HepG2 (cell line): ENCODE measurements around the gene CLDN22. TPM values are rescaled to one million over a fixed set of nuclear protein-coding genes. Genes with fewer than 3 reads are reported as not detected.

Experiments
- ATAC-seq: fragments of 200-7000 bp; cut with Tn5 transposase; 3 replicates; pipeline ENCODE4 v1.9.1; 2020; ENCODE audit warnings: mild to moderate bottlenecking, moderate library complexity
- BruUV-seq: library from RNA; stranded (reverse); fragments of 400-500 nt; replicated peaks from 2 replicates; lab custom pipeline; 2021; lab: Mats Ljungman, UMichigan
- CTCF ChIA-PET: fragments of 300-600 bp; formaldehyde crosslinking; extraction: SDS; loops from one replicate; lab custom pipeline; 2021; ENCODE audit warnings: low total read pairs, inconsistent platforms, low intra/inter-chr PET ratio; lab: Yijun Ruan, JAX
- POLR2A ChIA-PET: fragments of 350-600 bp; sonication (Branson Sonifier 250); formaldehyde crosslinking; loops from one replicate; lab custom pipeline; 2020; ENCODE audit warnings: antibody characterized with exemption, inconsistent platforms; lab: Yijun Ruan, JAX
- DNase-seq: peaks from one replicate; pipeline ENCODE4 v3.0.0-alpha.2; 2015; ENCODE audit warnings: low spot score
- FAIRE-seq: peaks from 3 replicates; lab custom pipeline; 2011; peaks lifted over from hg19 to GRCh38; lab: Jason Lieb, UNC
- H2AFZ ChIP-seq: one replicate; pipeline ENCODE4 v1.6.1; 2011; ENCODE audit warnings: low read length, inconsistent platforms
- H3K27ac ChIP-seq: fragments of 300-600 bp; 3 replicates; pipeline ENCODE4 v1.8.0; 2011; ENCODE audit warnings: mixed run types, mild to moderate bottlenecking, mixed read lengths, low read length, inconsistent platforms; ENCODE audit not compliant: insufficient read depth; ENCODE audit errors: extremely low read length
- H3K27me3 ChIP-seq, 2 experiments: fragments of 200-600 bp in 1 of 2; 2 replicates in 1 of 2; 3 replicates in 1 of 2; pipeline versions ENCODE4 v1.6.0 to v1.8.0; 2011; ENCODE audit warnings: low read length in 2 of 2, mild to moderate bottlenecking in 2 of 2, moderate library complexity in 2 of 2, inconsistent platforms in 1 of 2; ENCODE audit not compliant: insufficient read depth in 2 of 2, control insufficient read depth in 1 of 2
- H3K36me3 ChIP-seq, 2 experiments: fragments of 200-600 bp in 1 of 2; replicated peaks in 1 of 2; 2 replicates in 1 of 2; 3 replicates in 1 of 2; pipeline versions ENCODE4 v1.5.1 to v1.8.0; 2011; ENCODE audit warnings: low read length in 2 of 2, inconsistent platforms in 1 of 2; ENCODE audit not compliant: insufficient read depth in 2 of 2, control insufficient read depth in 1 of 2
- H3K4me1 ChIP-seq: 2 replicates; pipeline ENCODE4 v1.5.1; 2012; ENCODE audit warnings: low read length, inconsistent platforms; ENCODE audit not compliant: insufficient read depth
- H3K4me2 ChIP-seq: 2 replicates; pipeline ENCODE4 v1.6.0; 2011; ENCODE audit warnings: low read depth, low read length, inconsistent platforms
- H3K4me3 ChIP-seq, 3 experiments: fragments of 200-600 bp in 1 of 3; sonication (generic), shearing (Covaris generic) in 1 of 3; replicated peaks in 1 of 3; 2 replicates each; pipeline ENCODE4 v1.5.1; 2011 to 2016; ENCODE audit warnings: low read length in 3 of 3, inconsistent platforms in 2 of 3, low read depth in 2 of 3, mild to moderate bottlenecking in 2 of 3, control low read depth in 1 of 3, mixed read lengths in 1 of 3; ENCODE audit not compliant: insufficient read depth in 1 of 3
- H3K79me2 ChIP-seq: one replicate; pipeline ENCODE4 v1.6.1; 2011; ENCODE audit warnings: low read length, inconsistent platforms; ENCODE audit not compliant: insufficient read depth
- H3K9ac ChIP-seq: 2 replicates; pipeline ENCODE4 v1.6.0; 2011; ENCODE audit warnings: mild to moderate bottlenecking, low read depth, low read length, inconsistent platforms; ENCODE audit not compliant: insufficient read depth
- H3K9me3 ChIP-seq: 2 replicates; pipeline ENCODE4 v1.5.1; 2012; ENCODE audit warnings: mild to moderate bottlenecking, low read length
- H4K20me1 ChIP-seq: 2 replicates; pipeline ENCODE4 v1.6.0; 2011; ENCODE audit warnings: inconsistent platforms, mild to moderate bottlenecking, low read length, moderate library complexity; ENCODE audit not compliant: insufficient read depth
- CEBPB ChIP-seq: IDR thresholded peaks from 2 replicates; pipeline ENCODE4 v1.6.1; 2011; ENCODE audit warnings: low read depth, low read length, improper control_type of control experiment, borderline replicate concordance
- HNF4A ChIP-seq: sonication (generic); formaldehyde crosslinking; IDR thresholded peaks from 2 replicates; pipeline ENCODE4 v1.4.0; 2020; ENCODE audit warnings: missing genetic modification reagents
- NR2F1 ChIP-seq, 2 experiments: fragments of 450-650 bp in 1 of 2; formaldehyde crosslinking in 1 of 2; IDR thresholded peaks; 2 replicates each; pipeline versions ENCODE4 v1.5.0 to v1.6.1; 2016 to 2020; ENCODE audit warnings: mild to moderate bottlenecking in 1 of 2, missing compliant biosample characterization in 1 of 2, missing genetic modification reagents in 1 of 2, moderate library complexity in 1 of 2
- NRL ChIP-seq: sonication (generic); formaldehyde crosslinking; IDR thresholded peaks from 2 replicates; pipeline ENCODE4 v1.5.0; 2020; ENCODE audit warnings: missing genetic modification reagents, mild to moderate bottlenecking, moderate library complexity, borderline replicate concordance
- RXRA ChIP-seq: sonication (generic); formaldehyde crosslinking; IDR thresholded peaks from 2 replicates; pipeline ENCODE4 v1.5.1; 2020; ENCODE audit warnings: missing genetic modification reagents
- SIX1 ChIP-seq: sonication (generic); formaldehyde crosslinking; IDR thresholded peaks from 2 replicates; pipeline ENCODE4 v1.4.0; 2020; ENCODE audit warnings: missing genetic modification reagents, borderline replicate concordance
- TSC22D2 ChIP-seq: sonication (generic); formaldehyde crosslinking; IDR thresholded peaks from 2 replicates; pipeline ENCODE4 v1.5.1; 2020; ENCODE audit warnings: missing genetic modification reagents, mild to moderate bottlenecking, borderline replicate concordance
- ZNF121 ChIP-seq: sonication (generic); formaldehyde crosslinking; IDR thresholded peaks from 2 replicates; pipeline ENCODE4 v1.5.0; 2020; ENCODE audit warnings: mild to moderate bottlenecking, missing genetic modification reagents
- ZNF235 ChIP-seq: sonication (generic); formaldehyde crosslinking; IDR thresholded peaks from 2 replicates; pipeline ENCODE4 v1.8.1; 2023; ENCODE audit warnings: mild to moderate bottlenecking, missing genetic modification reagents, borderline replicate concordance
- ZNF326 ChIP-seq: sonication (generic); formaldehyde crosslinking; IDR thresholded peaks from 2 replicates; pipeline ENCODE4 v1.4.0; 2020; ENCODE audit warnings: missing genetic modification reagents, borderline replicate concordance
- ZNF557 ChIP-seq: sonication (generic); formaldehyde crosslinking; IDR thresholded peaks from 2 replicates; pipeline ENCODE4 v1.4.0; 2020; ENCODE audit warnings: missing genetic modification reagents
- ZNF569 ChIP-seq: sonication (generic); formaldehyde crosslinking; IDR thresholded peaks from 2 replicates; pipeline ENCODE4 v1.5.0; 2020; ENCODE audit warnings: mild to moderate bottlenecking, missing genetic modification reagents, moderate library complexity, borderline replicate concordance
- ZNF577 ChIP-seq: sonication (generic); formaldehyde crosslinking; IDR thresholded peaks from 2 replicates; pipeline ENCODE4 v1.4.0; 2020; ENCODE audit warnings: mild to moderate bottlenecking, low read depth, missing genetic modification reagents, borderline replicate concordance
- WGBS: methylation state at CpG from one replicate; pipeline ENCODE4 v1.1.6; 2017; ENCODE audit warnings: low lambda C conversion rate; 5-methylcytosine and 5-hydroxymethylcytosine counted together
- in situ Hi-C: cut with HindIII; loops from 2 replicates; pipeline ENCODE4 v1.10.0; 2017; ENCODE audit warnings: low pct_unique_long_range_greater_than_20kb; ENCODE audit not compliant: extremely low pct_ligation_motif_present
- intact Hi-C: fragments of 100-400 bp; cut with micrococcal nuclease; formaldehyde crosslinking; loops from one replicate; pipeline ENCODE4 v1.10.0; 2022; ENCODE audit not compliant: unreplicated experiment
- polyA plus RNA-seq, 8 experiments: library from polyadenylated mRNA; depleted of rRNA in 3 of 8; stranded (reverse) in 7 of 8; unstranded in 1 of 8; fragments of >200 nt; fragmentation: Illumina TruSeq in 4 of 8; extraction: Trizol in 4 of 8; gene quantifications; 2 replicates each; pipeline versions ENCODE4 v1.2.1 to v1.2.3, GENCODE V29; 2011 to 2016; ENCODE audit warnings: low read depth in 4 of 8, missing spikeins in 1 of 8, mixed read lengths in 1 of 8; ENCODE audit not compliant: insufficient read depth in 1 of 8
- total RNA-seq, 5 experiments: library from RNA; depleted of rRNA; stranded (reverse); fragments of >200 nt; fragmentation: Illumina TruSeq; extraction: Trizol; gene quantifications; 2 replicates each; pipeline ENCODE4 v1.2.3, GENCODE V29; 2016; ENCODE audit warnings: low read depth in 1 of 5
- TF ChIP-seq, protein P1 (sequence below): sonication (generic); formaldehyde crosslinking; IDR thresholded peaks from 2 replicates; pipeline ENCODE4 v1.4.0; 2020; ENCODE audit warnings: mild to moderate bottlenecking, missing genetic modification reagents
- TF ChIP-seq, protein P2 (sequence below): IDR thresholded peaks from 2 replicates; pipeline ENCODE4 v1.6.1; 2012; ENCODE audit warnings: inconsistent platforms
- TF ChIP-seq, protein P3 (sequence below): sonication (generic); formaldehyde crosslinking; IDR thresholded peaks from 2 replicates; pipeline ENCODE4 v1.4.0; 2020; ENCODE audit warnings: missing genetic modification reagents

Gene CLDN22
- total and polyA plus RNA-seq, 2 of the 13 experiments (the other 11 are each of a cell fraction or from before 2014, with no cell fraction given): 0.07 TPM; not detected in 1

DNA sequence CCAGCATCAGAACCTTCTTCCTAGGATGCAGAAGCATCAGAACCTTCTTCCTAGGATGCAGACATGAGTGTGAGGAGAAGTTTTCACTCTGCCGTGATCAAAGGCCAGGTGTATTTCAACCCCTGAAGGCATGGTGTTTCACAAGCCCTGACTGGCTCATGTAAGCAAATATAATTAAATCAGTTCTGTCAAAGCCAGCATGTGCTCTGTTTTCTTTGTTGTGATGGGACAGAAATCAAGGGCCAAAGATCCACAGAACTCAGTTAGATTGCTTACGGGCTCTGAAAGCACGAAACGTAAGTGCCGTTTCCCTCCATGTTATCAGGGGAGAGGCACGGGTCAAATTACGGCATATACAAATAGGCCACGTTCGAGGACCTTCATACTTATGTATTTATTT, 34.1 kb upstream of the CLDN22 start:
- no peak for FAIRE-seq
- no peaks in the 10 kb centered on the region for H3K36me3 ChIP-seq
- peak; percentile 63 for ATAC-seq
- no peaks in the 10 kb centered on the region for H3K9me3 ChIP-seq
- CTCF ChIA-PET: no interaction called here
- no peaks in the 10 kb centered on the region for H4K20me1 ChIP-seq
- H3K9ac ChIP-seq: no peak overlapping the region
- no TSS peak for BruUV-seq
- POLR2A ChIA-PET: no interaction called here
- peak overlapping the region; percentile 68 for H3K4me2 ChIP-seq
- intact Hi-C loops: no loop called here
- H3K27ac ChIP-seq: no peak overlapping the region
- peak overlapping the region; percentile 78 for H2AFZ ChIP-seq
- no peaks in the 10 kb centered on the region for H3K79me2 ChIP-seq
- H3K4me3 ChIP-seq: no peak overlapping the region
- in situ Hi-C loops: no loop called here
- under 1% methylated on average over 9 of the region's 9 CpGs for WGBS
- no peaks in the 10 kb centered on the region; a peak in 1 of 5 replicates for H3K27me3 ChIP-seq
- peaks cover 10% of the 10 kb centered on the region for H3K4me1 ChIP-seq
- peak; percentile 25 for DNase-seq
- TF ChIP-seq CEBPB: 0 out of 2 replicates have a peak, but pooled peaks have one; percentile 22
- TF ChIP-seq, protein P1, sequence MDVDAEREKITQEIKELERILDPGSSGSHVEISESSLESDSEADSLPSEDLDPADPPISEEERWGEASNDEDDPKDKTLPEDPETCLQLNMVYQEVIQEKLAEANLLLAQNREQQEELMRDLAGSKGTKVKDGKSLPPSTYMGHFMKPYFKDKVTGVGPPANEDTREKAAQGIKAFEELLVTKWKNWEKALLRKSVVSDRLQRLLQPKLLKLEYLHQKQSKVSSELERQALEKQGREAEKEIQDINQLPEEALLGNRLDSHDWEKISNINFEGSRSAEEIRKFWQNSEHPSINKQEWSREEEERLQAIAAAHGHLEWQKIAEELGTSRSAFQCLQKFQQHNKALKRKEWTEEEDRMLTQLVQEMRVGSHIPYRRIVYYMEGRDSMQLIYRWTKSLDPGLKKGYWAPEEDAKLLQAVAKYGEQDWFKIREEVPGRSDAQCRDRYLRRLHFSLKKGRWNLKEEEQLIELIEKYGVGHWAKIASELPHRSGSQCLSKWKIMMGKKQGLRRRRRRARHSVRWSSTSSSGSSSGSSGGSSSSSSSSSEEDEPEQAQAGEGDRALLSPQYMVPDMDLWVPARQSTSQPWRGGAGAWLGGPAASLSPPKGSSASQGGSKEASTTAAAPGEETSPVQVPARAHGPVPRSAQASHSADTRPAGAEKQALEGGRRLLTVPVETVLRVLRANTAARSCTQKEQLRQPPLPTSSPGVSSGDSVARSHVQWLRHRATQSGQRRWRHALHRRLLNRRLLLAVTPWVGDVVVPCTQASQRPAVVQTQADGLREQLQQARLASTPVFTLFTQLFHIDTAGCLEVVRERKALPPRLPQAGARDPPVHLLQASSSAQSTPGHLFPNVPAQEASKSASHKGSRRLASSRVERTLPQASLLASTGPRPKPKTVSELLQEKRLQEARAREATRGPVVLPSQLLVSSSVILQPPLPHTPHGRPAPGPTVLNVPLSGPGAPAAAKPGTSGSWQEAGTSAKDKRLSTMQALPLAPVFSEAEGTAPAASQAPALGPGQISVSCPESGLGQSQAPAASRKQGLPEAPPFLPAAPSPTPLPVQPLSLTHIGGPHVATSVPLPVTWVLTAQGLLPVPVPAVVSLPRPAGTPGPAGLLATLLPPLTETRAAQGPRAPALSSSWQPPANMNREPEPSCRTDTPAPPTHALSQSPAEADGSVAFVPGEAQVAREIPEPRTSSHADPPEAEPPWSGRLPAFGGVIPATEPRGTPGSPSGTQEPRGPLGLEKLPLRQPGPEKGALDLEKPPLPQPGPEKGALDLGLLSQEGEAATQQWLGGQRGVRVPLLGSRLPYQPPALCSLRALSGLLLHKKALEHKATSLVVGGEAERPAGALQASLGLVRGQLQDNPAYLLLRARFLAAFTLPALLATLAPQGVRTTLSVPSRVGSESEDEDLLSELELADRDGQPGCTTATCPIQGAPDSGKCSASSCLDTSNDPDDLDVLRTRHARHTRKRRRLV (CRISPR knock-in tag): no peak
- no peak for TF ChIP-seq ZNF569 (CRISPR knock-in tag)
- TF ChIP-seq ZNF326: no peak
- TF ChIP-seq NRL (CRISPR knock-in tag): no peak
- TF ChIP-seq, protein P2, sequence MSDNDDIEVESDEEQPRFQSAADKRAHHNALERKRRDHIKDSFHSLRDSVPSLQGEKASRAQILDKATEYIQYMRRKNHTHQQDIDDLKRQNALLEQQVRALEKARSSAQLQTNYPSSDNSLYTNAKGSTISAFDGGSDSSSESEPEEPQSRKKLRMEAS: 0 out of 2 replicates have a peak, but pooled peaks have one; percentile 33
- no peak for TF ChIP-seq ZNF577 (CRISPR knock-in tag)
- TF ChIP-seq RXRA (CRISPR knock-in tag): no peak
- peak; percentile 80 for TF ChIP-seq ZNF121 (CRISPR knock-in tag)
- no peak for TF ChIP-seq ZNF235 (CRISPR knock-in tag)
- TF ChIP-seq, protein P3, sequence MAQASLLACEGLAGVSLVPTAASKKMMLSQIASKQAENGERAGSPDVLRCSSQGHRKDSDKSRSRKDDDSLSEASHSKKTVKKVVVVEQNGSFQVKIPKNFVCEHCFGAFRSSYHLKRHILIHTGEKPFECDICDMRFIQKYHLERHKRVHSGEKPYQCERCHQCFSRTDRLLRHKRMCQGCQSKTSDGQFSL (CRISPR knock-in tag): no peak
- TF ChIP-seq ZNF557 (CRISPR knock-in tag): no peak
- no peak for TF ChIP-seq NR2F1 (CRISPR knock-in tag; IDR thresholded peaks at IDR 0.05)
- no peak for TF ChIP-seq TSC22D2 (CRISPR knock-in tag)
- TF ChIP-seq HNF4A (CRISPR knock-in tag): peak; percentile 7; the same call in 1 of the 2 replicates
- TF ChIP-seq SIX1: 0 out of 2 replicates have a peak, but pooled peaks have one; percentile 27
